Endodermal cell (in vitro differentiated cells): Measurements from ENCODE around the gene BORCS8. TPM values are rescaled to one million over a fixed set of nuclear protein-coding genes. Genes with fewer than 3 reads are reported as not detected.
"Not testable (repeated sequence)": the region's sequence is repeated elsewhere in the genome, so short reads cannot be mapped to it uniquely, and the experiment has no call there.

Experiments
- DNase-seq: peaks from one replicate; pipeline ENCODE4 v3.0.0-alpha.2; 2017
- H3K27ac ChIP-seq: 2 replicates; pipeline ENCODE4 v1.5.1; 2013; ENCODE audit warnings: mild to moderate bottlenecking, low read depth, low read length, moderate library complexity
- H3K27me3 ChIP-seq: 2 replicates; pipeline ENCODE4 v1.6.1; 2013; ENCODE audit warnings: mild to moderate bottlenecking, low read length, moderate library complexity; ENCODE audit not compliant: insufficient read depth, control insufficient read depth, poor library complexity, severe bottlenecking
- H3K36me3 ChIP-seq: 2 replicates; pipeline ENCODE4 v1.7.0; 2013; ENCODE audit warnings: mild to moderate bottlenecking, low read length, moderate library complexity; ENCODE audit not compliant: control insufficient read depth, insufficient read depth
- H3K4me1 ChIP-seq: one replicate; pipeline ENCODE4 v1.7.0; 2013; ENCODE audit warnings: low read length; ENCODE audit not compliant: control insufficient read depth, insufficient read depth
- H3K4me3 ChIP-seq: 2 replicates; pipeline ENCODE4 v1.5.1; 2013; ENCODE audit warnings: mild to moderate bottlenecking, low read length, moderate library complexity
- H3K9ac ChIP-seq: 2 replicates; pipeline ENCODE4 v1.6.1; 2013; ENCODE audit warnings: mild to moderate bottlenecking, low read length, moderate library complexity; ENCODE audit not compliant: poor library complexity, severe bottlenecking; ENCODE audit errors: extremely low read depth
- H3K9me3 ChIP-seq: 2 replicates; pipeline ENCODE4 v1.6.1; 2013; ENCODE audit warnings: mild to moderate bottlenecking, low read length, moderate library complexity; ENCODE audit not compliant: control insufficient read depth
- H3K27ac Mint-ChIP-seq: 2 replicates; pipeline ENCODE4 v1.8.0; 2020; ENCODE audit warnings: mixed read lengths
- H3K27me3 Mint-ChIP-seq: 2 replicates; pipeline ENCODE4 v1.8.0; 2021; ENCODE audit warnings: mild to moderate bottlenecking, mixed read lengths; ENCODE audit not compliant: insufficient read depth
- H3K36me3 Mint-ChIP-seq: 2 replicates; pipeline ENCODE4 v1.8.0; 2020; ENCODE audit warnings: low read depth, mixed read lengths
- H3K4me1 Mint-ChIP-seq: 2 replicates; pipeline ENCODE4 v1.8.0; 2020; ENCODE audit warnings: mixed read lengths
- H3K4me3 Mint-ChIP-seq: 2 replicates; pipeline ENCODE4 v1.8.0; 2020; ENCODE audit warnings: mild to moderate bottlenecking, moderate library complexity, mixed read lengths
- H3K9me3 Mint-ChIP-seq: 2 replicates; pipeline ENCODE4 v1.8.0; 2020; ENCODE audit warnings: mild to moderate bottlenecking, mixed read lengths
- WGBS, 2 experiments: methylation state at CpG; one replicate each; pipeline versions ENCODE4 v1.1.5 to v1.1.7; 2013; ENCODE audit warnings: missing lambda C conversion rate in 2 of 2, mixed read lengths in 1 of 2; ENCODE audit not compliant: insufficient coverage in 1 of 2, insufficient read length in 1 of 2; 5-methylcytosine and 5-hydroxymethylcytosine counted together
- total RNA-seq, 2 donors: library from RNA; stranded (reverse); fragmentation: NEBNext Ultra II Directional in 1 of 2; extraction: Animal tissue kit (Norgen Biotek cat#: 25700) in 1 of 2; gene quantifications; 2 replicates in 1 of 2; 3 replicates in 1 of 2; pipeline ENCODE4 v1.2.1, GENCODE V29; 2021
- TF ChIP-seq, protein P1 (sequence below): fragments of 200-600 bp; sonication (generic); conservative IDR thresholded peaks from 2 replicates; pipeline ENCODE4 v1.5.0; 2021; ENCODE audit warnings: antibody characterized with exemption, mild to moderate bottlenecking

Gene BORCS8
- total RNA-seq, 2 donors from 2014 or later, result 22.6 to 34.3 TPM

DNA sequence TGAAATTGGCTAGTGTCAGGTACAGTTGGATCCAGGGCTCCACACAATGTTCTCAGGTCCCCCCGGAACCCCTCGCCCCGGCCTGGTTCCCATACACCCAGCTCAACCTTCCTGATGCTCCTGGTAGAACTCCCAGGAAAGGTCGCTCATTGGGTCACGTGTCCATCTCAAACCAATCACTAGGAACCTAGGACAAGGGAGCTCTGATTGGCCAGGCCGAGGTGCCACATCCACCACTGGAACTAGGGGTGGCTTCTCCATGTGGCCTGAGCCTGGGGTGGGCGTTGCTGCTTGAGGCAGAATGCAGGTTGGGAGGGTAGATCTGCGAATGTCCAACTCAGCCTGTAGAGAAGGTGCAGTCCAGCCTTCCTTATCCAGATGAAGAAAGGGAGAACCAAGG is 15.0 kb downstream of the BORCS8 start:
- Histone ChIP-seq H3K4me1 (no peaks in the 10 kb centered on the region), H3K27me3 (no peaks in the 10 kb centered on the region), H3K27ac (no peak overlapping the region), H3K36me3 (peaks cover 13% of the 10 kb centered on the region), H3K4me3 (no peak overlapping the region), H3K9me3 (no peaks in the 10 kb centered on the region), H3K9ac (no peak overlapping the region)
- peak; percentile 67 for DNase-seq
- H3K27me3 Mint-ChIP-seq, result peaks cover 9% of the 10 kb centered on the region
- peaks cover 28% of the 10 kb centered on the region for H3K36me3 Mint-ChIP-seq
- TF ChIP-seq, protein P1, sequence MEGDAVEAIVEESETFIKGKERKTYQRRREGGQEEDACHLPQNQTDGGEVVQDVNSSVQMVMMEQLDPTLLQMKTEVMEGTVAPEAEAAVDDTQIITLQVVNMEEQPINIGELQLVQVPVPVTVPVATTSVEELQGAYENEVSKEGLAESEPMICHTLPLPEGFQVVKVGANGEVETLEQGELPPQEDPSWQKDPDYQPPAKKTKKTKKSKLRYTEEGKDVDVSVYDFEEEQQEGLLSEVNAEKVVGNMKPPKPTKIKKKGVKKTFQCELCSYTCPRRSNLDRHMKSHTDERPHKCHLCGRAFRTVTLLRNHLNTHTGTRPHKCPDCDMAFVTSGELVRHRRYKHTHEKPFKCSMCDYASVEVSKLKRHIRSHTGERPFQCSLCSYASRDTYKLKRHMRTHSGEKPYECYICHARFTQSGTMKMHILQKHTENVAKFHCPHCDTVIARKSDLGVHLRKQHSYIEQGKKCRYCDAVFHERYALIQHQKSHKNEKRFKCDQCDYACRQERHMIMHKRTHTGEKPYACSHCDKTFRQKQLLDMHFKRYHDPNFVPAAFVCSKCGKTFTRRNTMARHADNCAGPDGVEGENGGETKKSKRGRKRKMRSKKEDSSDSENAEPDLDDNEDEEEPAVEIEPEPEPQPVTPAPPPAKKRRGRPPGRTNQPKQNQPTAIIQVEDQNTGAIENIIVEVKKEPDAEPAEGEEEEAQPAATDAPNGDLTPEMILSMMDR, result no peak
- H3K4me1 Mint-ChIP-seq, result peaks cover 3% of the 10 kb centered on the region
- H3K4me3 Mint-ChIP-seq, result no peak overlapping the region
- no peak overlapping the region for H3K27ac Mint-ChIP-seq
- H3K9me3 Mint-ChIP-seq, result no peaks in the 10 kb centered on the region
- WGBS, 2 experiments, result 85 to 93% methylated on average over 5 to 8 of the region's 8 CpGs

DNA sequence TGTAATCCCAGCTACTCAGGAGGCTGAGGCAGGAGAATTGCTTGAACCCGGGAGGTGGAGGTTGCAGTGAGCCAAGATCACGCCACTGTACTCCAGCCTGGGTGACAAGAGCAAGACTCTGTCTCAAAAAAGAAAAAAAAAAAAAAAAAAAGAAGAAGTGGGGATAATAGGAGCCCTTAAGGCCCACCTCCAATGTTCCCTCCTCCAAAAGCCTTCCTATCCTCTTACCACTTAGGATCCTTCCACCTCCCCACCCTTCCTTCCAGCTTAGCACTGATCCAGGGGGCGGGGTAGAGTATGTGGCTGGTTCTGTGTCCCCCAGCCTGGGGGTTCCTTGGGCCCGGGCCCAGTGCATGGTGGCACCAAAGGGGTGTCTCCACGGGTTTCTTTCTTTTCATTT is 18.7 kb downstream of the BORCS8 start:
- DNase-seq, H3K9ac ChIP-seq, H3K27ac ChIP-seq, H3K4me1 ChIP-seq, H3K9me3 Mint-ChIP-seq, H3K27ac Mint-ChIP-seq, H3K4me3 ChIP-seq, H3K9me3 ChIP-seq, H3K36me3 Mint-ChIP-seq, H3K4me1 Mint-ChIP-seq, H3K4me3 Mint-ChIP-seq, H3K36me3 ChIP-seq: not testable (repeated sequence)
- H3K27me3 ChIP-seq, result peaks cover 30% of the 10 kb centered on the region
- peaks cover 46% of the 10 kb centered on the region for H3K27me3 Mint-ChIP-seq
- 92 to 100% methylated on average over 3 to 4 of the region's 5 CpGs for WGBS, 2 experiments

DNA sequence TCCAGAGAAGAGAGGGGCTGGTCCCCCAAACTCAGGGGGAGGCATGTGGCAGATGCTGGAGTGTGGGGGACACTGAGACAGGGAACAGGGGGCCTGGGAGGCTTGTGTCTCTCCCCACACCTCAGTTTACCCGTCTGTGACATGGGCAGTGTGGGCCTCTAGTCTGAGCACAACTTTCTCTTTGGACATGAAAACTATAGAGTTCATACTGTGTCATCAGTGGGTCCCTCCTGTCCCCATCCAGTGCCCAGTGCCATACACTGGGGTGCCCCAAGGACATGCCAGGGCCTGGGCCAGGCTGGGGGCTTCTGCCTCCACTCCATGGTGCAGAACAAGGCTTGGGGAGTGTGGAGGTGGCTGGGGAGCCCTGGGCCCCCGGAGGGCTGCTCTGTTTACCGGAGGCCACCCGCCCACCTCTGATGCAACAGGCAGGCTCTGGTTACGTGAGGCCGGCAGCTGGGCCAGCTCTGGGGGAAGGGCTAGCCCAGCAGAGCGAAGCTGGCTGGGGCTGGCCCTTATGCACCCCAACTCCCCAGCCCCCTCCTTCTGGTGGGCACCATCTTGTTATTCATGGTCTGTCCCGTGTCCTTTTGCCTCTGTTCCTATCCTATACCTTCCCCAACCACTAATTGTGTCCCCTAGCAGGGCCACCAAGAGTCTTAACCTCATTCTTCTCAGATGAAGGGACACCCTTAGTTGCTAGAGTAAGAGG is 20.0 kb downstream of the BORCS8 start:
- Histone ChIP-seq H3K27ac (no peak overlapping the region), H3K9me3 (no peaks in the 10 kb centered on the region), H3K27me3 (peaks cover 30% of the 10 kb centered on the region), H3K4me1 (no peaks in the 10 kb centered on the region), H3K4me3 (no peak overlapping the region), H3K36me3 (no peaks in the 10 kb centered on the region), H3K9ac (no peak overlapping the region)
- Mint-ChIP-seq H3K4me1 (peaks cover 7% of the 10 kb centered on the region), H3K4me3 (no peak overlapping the region), H3K36me3 (peaks cover 5% of the 10 kb centered on the region), H3K27me3 (peaks cover 56% of the 10 kb centered on the region), H3K27ac (no peak overlapping the region), H3K9me3 (no peaks in the 10 kb centered on the region)
- DNase-seq, result no peak
- 82 to 96% methylated on average over 4 to 8 of the region's 8 CpGs for WGBS, 2 experiments
- TF ChIP-seq, protein P1, result no peak
